Measurements from ENCODE around the gene USH1G.
A peak's percentile ranks its signal among the peaks of the same experiment; 100 is the strongest.
"Not testable (repeated sequence)": the region's sequence is repeated elsewhere in the genome, so short reads cannot be mapped to it uniquely, and the experiment has no call there.

Gene USH1G

GRCh38 chr17:74922694-74923537 is at the start of gene USH1G:
Gene USH1G, minus strand, starts transcription at chr17:74923255. Its CDS starts 182 bp downstream, at chr17:74923073.
- DNase-seq (ENCODE audit: low read depth), result no peak

- DNase-seq (ENCODE audit: low read depth), result peak; percentile 71
Observed at GRCh38 chr17:74972107-74972972, 49.3 kb upstream of the USH1G start, which contains the start of gene HID1. Gene HID1, minus strand, starts transcription at chr17:74972759. Its CDS starts 103 bp downstream, at chr17:74972656.

GRCh38 chr17:74971842-74972106 is 48.7 kb upstream of the USH1G start:
- no peak for DNase-seq (ENCODE audit: low read depth)

- DNase-seq (ENCODE audit: low read depth), result no peak
Observed at GRCh38 chr17:74971069-74971841, 48.2 kb upstream of the USH1G start.

- DNase-seq (ENCODE audit: low read depth), result no peak
Observed at GRCh38 chr17:74970395-74970794, 47.3 kb upstream of the USH1G start.

- DNase-seq (ENCODE audit: low read depth), result not testable (repeated sequence)
Observed at GRCh38 chr17:74969501-74969900, 46.4 kb upstream of the USH1G start.

- no peak for DNase-seq (ENCODE audit: low read depth)
Observed at GRCh38 chr17:74968361-74968780, 45.3 kb upstream of the USH1G start.

- no peak for DNase-seq (ENCODE audit: low read depth)
Observed at GRCh38 chr17:74964988-74965622, 42.0 kb upstream of the USH1G start.

GRCh38 chr17:74964246-74964761 is 41.2 kb upstream of the USH1G start:
- no peak for DNase-seq (ENCODE audit: low read depth)

GRCh38 chr17:74963656-74964055 is 40.6 kb upstream of the USH1G start:
- DNase-seq (ENCODE audit: low read depth), result no peak

GRCh38 chr17:74962622-74963394 is 39.8 kb upstream of the USH1G start:
- no peak for DNase-seq (ENCODE audit: low read depth)

GRCh38 chr17:74961657-74962350 is 38.7 kb upstream of the USH1G start:
- DNase-seq (ENCODE audit: low read depth), result peak; percentile 80

- peak; percentile 39 for DNase-seq (ENCODE audit: low read depth)
Observed at GRCh38 chr17:74960570-74961342, 37.7 kb upstream of the USH1G start.

GRCh38 chr17:74959826-74960515 is 36.9 kb upstream of the USH1G start:
- DNase-seq (ENCODE audit: low read depth), result no peak

- DNase-seq (ENCODE audit: low read depth), result peak; percentile 68
Observed at GRCh38 chr17:74957935-74958740, 35.1 kb upstream of the USH1G start.

- DNase-seq (ENCODE audit: low read depth), result no peak
Observed at GRCh38 chr17:74956093-74956492, 33.0 kb upstream of the USH1G start.

- DNase-seq (ENCODE audit: low read depth), result no peak
Observed at GRCh38 chr17:74954665-74955421, 31.8 kb upstream of the USH1G start.

All from activated T-cell treated with anti-CD3 and anti-CD28 coated beads for 24 hours (primary cell).